HepG2 (cell line): Measurements from ENCODE around the gene DNTTIP2. TPM values are rescaled to one million over a fixed set of nuclear protein-coding genes. Genes with fewer than 3 reads are reported as not detected.

ENCODE experiments used
- DBP ChIP-seq: sonication (generic); formaldehyde crosslinking; IDR thresholded peaks from 2 replicates; pipeline ENCODE4 v1.4.0; 2020; ENCODE audit warnings: missing genetic modification reagents; ENCODE audit errors: not compliant biosample characterization
- FOXK2 ChIP-seq: fragments of 450-650 bp; IDR thresholded peaks from 2 replicates; pipeline ENCODE4 v1.6.1; 2016
- GZF1 ChIP-seq: sonication (generic); formaldehyde crosslinking; IDR thresholded peaks from 2 replicates; pipeline ENCODE4 v1.5.1; 2020; ENCODE audit warnings: mild to moderate bottlenecking, missing genetic modification reagents
- KDM3A ChIP-seq: IDR thresholded peaks from 2 replicates; pipeline ENCODE4 v1.6.1; 2018; ENCODE audit warnings: low read depth, missing compliant biosample characterization
- SRY ChIP-seq: sonication (generic); formaldehyde crosslinking; IDR thresholded peaks from 2 replicates; pipeline ENCODE4 v1.8.0; 2022; ENCODE audit warnings: mild to moderate bottlenecking, missing genetic modification reagents
- ZNF20 ChIP-seq: sonication (generic); formaldehyde crosslinking; IDR thresholded peaks from 2 replicates; pipeline ENCODE4 v1.4.0; 2020; ENCODE audit warnings: mild to moderate bottlenecking, moderate library complexity, missing genetic modification reagents
- ZNF878 ChIP-seq: sonication (generic); formaldehyde crosslinking; IDR thresholded peaks from 2 replicates; pipeline ENCODE4 v1.8.1; 2023; ENCODE audit warnings: mild to moderate bottlenecking, missing genetic modification reagents, moderate library complexity
- ZSCAN9 ChIP-seq: IDR thresholded peaks from 2 replicates; pipeline ENCODE4 v1.6.1; 2016; ENCODE audit warnings: borderline replicate concordance
- polyA plus RNA-seq, 8 experiments: library from polyadenylated mRNA; depleted of rRNA in 3 of 8; stranded (reverse) in 7 of 8; unstranded in 1 of 8; fragments of >200 nt; fragmentation: Illumina TruSeq in 4 of 8; extraction: Trizol in 4 of 8; gene quantifications; 2 replicates each; pipeline versions ENCODE4 v1.2.1 to v1.2.3, GENCODE V29; 2011 to 2016; ENCODE audit warnings: low read depth in 4 of 8, missing spikeins in 1 of 8, mixed read lengths in 1 of 8; ENCODE audit not compliant: insufficient read depth in 1 of 8
- total RNA-seq, 5 experiments: library from RNA; depleted of rRNA; stranded (reverse); fragments of >200 nt; fragmentation: Illumina TruSeq; extraction: Trizol; gene quantifications; 2 replicates each; pipeline ENCODE4 v1.2.3, GENCODE V29; 2016; ENCODE audit warnings: low read depth in 1 of 5
- TF ChIP-seq, protein P1 (sequence below): sonication (generic); formaldehyde crosslinking; IDR thresholded peaks from 2 replicates; pipeline ENCODE4 v1.5.0; 2020; ENCODE audit warnings: mild to moderate bottlenecking, missing genetic modification reagents, borderline replicate concordance
- TF ChIP-seq, protein P2 (sequence below): sonication (generic); formaldehyde crosslinking; conservative IDR thresholded peaks from 2 replicates; pipeline ENCODE4 v1.8.0; 2022; ENCODE audit warnings: mild to moderate bottlenecking, moderate library complexity, missing genetic modification reagents
- TF ChIP-seq, protein P3 (sequence below): sonication (generic); formaldehyde crosslinking; IDR thresholded peaks from 2 replicates; pipeline ENCODE4 v1.8.0; 2022; ENCODE audit warnings: mild to moderate bottlenecking, missing genetic modification reagents, moderate library complexity

Gene DNTTIP2
- total and polyA plus RNA-seq, 2 of the 13 experiments (the other 11 are each of a cell fraction or from before 2014, with no cell fraction given): 11.4 to 63.3 TPM

GRCh38 chr1:93846992-93847810 is 31.8 kb downstream of the DNTTIP2 start (continued):
- TF ChIP-seq, protein P1, sequence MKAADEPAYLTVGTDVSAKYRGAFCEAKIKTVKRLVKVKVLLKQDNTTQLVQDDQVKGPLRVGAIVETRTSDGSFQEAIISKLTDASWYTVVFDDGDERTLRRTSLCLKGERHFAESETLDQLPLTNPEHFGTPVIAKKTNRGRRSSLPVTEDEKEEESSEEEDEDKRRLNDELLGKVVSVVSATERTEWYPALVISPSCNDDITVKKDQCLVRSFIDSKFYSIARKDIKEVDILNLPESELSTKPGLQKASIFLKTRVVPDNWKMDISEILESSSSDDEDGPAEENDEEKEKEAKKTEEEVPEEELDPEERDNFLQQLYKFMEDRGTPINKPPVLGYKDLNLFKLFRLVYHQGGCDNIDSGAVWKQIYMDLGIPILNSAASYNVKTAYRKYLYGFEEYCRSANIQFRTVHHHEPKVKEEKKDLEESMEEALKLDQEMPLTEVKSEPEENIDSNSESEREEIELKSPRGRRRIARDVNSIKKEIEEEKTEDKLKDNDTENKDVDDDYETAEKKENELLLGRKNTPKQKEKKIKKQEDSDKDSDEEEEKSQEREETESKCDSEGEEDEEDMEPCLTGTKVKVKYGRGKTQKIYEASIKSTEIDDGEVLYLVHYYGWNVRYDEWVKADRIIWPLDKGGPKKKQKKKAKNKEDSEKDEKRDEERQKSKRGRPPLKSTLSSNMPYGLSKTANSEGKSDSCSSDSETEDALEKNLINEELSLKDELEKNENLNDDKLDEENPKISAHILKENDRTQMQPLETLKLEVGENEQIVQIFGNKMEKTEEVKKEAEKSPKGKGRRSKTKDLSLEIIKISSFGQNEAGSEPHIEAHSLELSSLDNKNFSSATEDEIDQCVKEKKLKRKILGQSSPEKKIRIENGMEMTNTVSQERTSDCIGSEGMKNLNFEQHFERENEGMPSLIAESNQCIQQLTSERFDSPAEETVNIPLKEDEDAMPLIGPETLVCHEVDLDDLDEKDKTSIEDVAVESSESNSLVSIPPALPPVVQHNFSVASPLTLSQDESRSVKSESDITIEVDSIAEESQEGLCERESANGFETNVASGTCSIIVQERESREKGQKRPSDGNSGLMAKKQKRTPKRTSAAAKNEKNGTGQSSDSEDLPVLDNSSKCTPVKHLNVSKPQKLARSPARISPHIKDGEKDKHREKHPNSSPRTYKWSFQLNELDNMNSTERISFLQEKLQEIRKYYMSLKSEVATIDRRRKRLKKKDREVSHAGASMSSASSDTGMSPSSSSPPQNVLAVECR (CRISPR knock-in tag): peak; percentile 37; the same call in 1 of the 2 replicates
- TF ChIP-seq FOXK2: no peak
- 0 out of 2 replicates have a peak, but pooled peaks have one; percentile 53 for TF ChIP-seq GZF1 (CRISPR knock-in tag)
- peak; percentile 33; the same call in 1 of the 2 replicates for TF ChIP-seq ZSCAN9 (CRISPR knock-in tag)
- TF ChIP-seq DBP (CRISPR knock-in tag): no peak
- TF ChIP-seq, protein P2, sequence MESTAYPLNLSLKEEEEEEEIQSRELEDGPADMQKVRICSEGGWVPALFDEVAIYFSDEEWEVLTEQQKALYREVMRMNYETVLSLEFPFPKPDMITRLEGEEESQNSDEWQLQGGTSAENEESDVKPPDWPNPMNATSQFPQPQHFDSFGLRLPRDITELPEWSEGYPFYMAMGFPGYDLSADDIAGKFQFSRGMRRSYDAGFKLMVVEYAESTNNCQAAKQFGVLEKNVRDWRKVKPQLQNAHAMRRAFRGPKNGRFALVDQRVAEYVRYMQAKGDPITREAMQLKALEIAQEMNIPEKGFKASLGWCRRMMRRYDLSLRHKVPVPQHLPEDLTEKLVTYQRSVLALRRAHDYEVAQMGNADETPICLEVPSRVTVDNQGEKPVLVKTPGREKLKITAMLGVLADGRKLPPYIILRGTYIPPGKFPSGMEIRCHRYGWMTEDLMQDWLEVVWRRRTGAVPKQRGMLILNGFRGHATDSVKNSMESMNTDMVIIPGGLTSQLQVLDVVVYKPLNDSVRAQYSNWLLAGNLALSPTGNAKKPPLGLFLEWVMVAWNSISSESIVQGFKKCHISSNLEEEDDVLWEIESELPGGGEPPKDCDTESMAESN (CRISPR knock-in tag): peak; percentile 86
- no peak for TF ChIP-seq SRY
- TF ChIP-seq, protein P3, sequence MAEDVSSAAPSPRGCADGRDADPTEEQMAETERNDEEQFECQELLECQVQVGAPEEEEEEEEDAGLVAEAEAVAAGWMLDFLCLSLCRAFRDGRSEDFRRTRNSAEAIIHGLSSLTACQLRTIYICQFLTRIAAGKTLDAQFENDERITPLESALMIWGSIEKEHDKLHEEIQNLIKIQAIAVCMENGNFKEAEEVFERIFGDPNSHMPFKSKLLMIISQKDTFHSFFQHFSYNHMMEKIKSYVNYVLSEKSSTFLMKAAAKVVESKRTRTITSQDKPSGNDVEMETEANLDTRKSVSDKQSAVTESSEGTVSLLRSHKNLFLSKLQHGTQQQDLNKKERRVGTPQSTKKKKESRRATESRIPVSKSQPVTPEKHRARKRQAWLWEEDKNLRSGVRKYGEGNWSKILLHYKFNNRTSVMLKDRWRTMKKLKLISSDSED: no peak
- peak; percentile 62 for TF ChIP-seq KDM3A (CRISPR knock-in tag)
- no peak for TF ChIP-seq ZNF878 (CRISPR knock-in tag)
- TF ChIP-seq ZNF20 (CRISPR knock-in tag): peak; percentile 93; the same call in 1 of the 2 replicates
